ENCODE results near the gene FRMD4A. TPM values are rescaled to one million over a fixed set of nuclear protein-coding genes. Genes with fewer than 3 reads are reported as not detected.

The FRMD4A gene
- polyA plus RNA-seq, 1 of the 3 experiments (the other 2 are of a cell fraction) = 37.7 TPM

DNA sequence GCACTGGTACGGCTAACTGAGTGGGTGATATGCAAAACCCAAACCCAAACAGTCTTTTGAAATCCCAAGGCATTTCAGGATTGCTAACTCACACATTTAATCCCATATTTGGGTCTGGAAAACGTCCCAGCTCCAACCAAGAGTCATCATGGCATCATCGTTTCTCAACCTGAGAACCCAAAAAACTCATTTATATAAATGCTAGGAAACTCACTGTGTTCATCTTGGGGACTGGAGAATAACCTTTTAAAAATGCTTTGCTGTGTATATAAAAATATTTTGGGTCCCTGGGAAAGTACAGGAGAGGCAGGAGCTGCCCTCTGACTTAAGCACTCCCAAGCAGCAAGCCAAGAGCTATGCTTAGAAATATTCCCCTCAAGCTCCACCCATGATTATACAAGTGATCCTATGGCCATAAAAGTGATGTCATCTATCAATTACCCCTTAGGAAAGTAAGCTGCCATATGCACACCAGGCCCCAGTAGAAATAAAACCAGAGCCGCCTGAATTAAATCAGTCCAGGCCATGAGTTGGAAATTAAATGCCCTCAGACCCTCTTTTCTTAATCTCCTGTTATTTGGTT, 352.1 kb downstream of the FRMD4A start (continued):
- TF ChIP-seq NRF1 (IDR thresholded peaks at IDR 0.05; ENCODE audit: low read depth, low read length) (no peak), POLR2AphosphoS5 (IDR thresholded peaks at IDR 0.05; ENCODE audit: low read depth, low read length) (no peak), RFX5 (IDR thresholded peaks at IDR 0.05; ENCODE audit: low read length) (no peak), MEF2A (IDR thresholded peaks at IDR 0.05; ENCODE audit: borderline replicate concordance, low read depth) (no peak), SMC3 (IDR thresholded peaks at IDR 0.05; ENCODE audit: low read depth, low read length) (no peak), YY1 (IDR thresholded peaks at IDR 0.05; ENCODE audit: low read depth) (no peak), FOSL2 (IDR thresholded peaks at IDR 0.05; ENCODE audit: borderline replicate concordance, low read depth) (peak; percentile 36; the same call in 1 of the 2 replicates), RXRA (IDR thresholded peaks at IDR 0.05; ENCODE audit: borderline replicate concordance, low read depth) (no peak), ELF1 (IDR thresholded peaks at IDR 0.05) (no peak), CHD2 (IDR thresholded peaks at IDR 0.05; ENCODE audit: low read length, partially characterized antibody) (peak; percentile 70), RAD21 (IDR thresholded peaks at IDR 0.05; ENCODE audit: low read length) (no peak; the same call in 1 of the 2 replicates), NFIC (IDR thresholded peaks at IDR 0.05; ENCODE audit: borderline replicate concordance) (peak; percentile 34; the same call in 1 of the 2 replicates), EZH2phosphoT487 (IDR thresholded peaks at IDR 0.05; ENCODE audit: borderline replicate concordance, low read depth) (no peak), FOXJ3 (CRISPR knock-in tag; IDR thresholded peaks at IDR 0.05) (no peak), GATA2 (CRISPR knock-in tag; IDR thresholded peaks at IDR 0.05) (peak; percentile 22; the same call in 1 of the 2 replicates)
- TF ChIP-seq, protein P1, sequence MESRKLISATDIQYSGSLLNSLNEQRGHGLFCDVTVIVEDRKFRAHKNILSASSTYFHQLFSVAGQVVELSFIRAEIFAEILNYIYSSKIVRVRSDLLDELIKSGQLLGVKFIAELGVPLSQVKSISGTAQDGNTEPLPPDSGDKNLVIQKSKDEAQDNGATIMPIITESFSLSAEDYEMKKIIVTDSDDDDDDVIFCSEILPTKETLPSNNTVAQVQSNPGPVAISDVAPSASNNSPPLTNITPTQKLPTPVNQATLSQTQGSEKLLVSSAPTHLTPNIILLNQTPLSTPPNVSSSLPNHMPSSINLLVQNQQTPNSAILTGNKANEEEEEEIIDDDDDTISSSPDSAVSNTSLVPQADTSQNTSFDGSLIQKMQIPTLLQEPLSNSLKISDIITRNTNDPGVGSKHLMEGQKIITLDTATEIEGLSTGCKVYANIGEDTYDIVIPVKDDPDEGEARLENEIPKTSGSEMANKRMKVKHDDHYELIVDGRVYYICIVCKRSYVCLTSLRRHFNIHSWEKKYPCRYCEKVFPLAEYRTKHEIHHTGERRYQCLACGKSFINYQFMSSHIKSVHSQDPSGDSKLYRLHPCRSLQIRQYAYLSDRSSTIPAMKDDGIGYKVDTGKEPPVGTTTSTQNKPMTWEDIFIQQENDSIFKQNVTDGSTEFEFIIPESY (IDR thresholded peaks at IDR 0.05; ENCODE audit: borderline replicate concordance, low read depth) = no peak
- TF ChIP-seq, protein P2, sequence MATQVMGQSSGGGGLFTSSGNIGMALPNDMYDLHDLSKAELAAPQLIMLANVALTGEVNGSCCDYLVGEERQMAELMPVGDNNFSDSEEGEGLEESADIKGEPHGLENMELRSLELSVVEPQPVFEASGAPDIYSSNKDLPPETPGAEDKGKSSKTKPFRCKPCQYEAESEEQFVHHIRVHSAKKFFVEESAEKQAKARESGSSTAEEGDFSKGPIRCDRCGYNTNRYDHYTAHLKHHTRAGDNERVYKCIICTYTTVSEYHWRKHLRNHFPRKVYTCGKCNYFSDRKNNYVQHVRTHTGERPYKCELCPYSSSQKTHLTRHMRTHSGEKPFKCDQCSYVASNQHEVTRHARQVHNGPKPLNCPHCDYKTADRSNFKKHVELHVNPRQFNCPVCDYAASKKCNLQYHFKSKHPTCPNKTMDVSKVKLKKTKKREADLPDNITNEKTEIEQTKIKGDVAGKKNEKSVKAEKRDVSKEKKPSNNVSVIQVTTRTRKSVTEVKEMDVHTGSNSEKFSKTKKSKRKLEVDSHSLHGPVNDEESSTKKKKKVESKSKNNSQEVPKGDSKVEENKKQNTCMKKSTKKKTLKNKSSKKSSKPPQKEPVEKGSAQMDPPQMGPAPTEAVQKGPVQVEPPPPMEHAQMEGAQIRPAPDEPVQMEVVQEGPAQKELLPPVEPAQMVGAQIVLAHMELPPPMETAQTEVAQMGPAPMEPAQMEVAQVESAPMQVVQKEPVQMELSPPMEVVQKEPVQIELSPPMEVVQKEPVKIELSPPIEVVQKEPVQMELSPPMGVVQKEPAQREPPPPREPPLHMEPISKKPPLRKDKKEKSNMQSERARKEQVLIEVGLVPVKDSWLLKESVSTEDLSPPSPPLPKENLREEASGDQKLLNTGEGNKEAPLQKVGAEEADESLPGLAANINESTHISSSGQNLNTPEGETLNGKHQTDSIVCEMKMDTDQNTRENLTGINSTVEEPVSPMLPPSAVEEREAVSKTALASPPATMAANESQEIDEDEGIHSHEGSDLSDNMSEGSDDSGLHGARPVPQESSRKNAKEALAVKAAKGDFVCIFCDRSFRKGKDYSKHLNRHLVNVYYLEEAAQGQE (IDR thresholded peaks at IDR 0.05; ENCODE audit: low read depth, low read length) = no peak
- TF ChIP-seq, protein P3, sequence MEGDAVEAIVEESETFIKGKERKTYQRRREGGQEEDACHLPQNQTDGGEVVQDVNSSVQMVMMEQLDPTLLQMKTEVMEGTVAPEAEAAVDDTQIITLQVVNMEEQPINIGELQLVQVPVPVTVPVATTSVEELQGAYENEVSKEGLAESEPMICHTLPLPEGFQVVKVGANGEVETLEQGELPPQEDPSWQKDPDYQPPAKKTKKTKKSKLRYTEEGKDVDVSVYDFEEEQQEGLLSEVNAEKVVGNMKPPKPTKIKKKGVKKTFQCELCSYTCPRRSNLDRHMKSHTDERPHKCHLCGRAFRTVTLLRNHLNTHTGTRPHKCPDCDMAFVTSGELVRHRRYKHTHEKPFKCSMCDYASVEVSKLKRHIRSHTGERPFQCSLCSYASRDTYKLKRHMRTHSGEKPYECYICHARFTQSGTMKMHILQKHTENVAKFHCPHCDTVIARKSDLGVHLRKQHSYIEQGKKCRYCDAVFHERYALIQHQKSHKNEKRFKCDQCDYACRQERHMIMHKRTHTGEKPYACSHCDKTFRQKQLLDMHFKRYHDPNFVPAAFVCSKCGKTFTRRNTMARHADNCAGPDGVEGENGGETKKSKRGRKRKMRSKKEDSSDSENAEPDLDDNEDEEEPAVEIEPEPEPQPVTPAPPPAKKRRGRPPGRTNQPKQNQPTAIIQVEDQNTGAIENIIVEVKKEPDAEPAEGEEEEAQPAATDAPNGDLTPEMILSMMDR (IDR thresholded peaks at IDR 0.05) = no peak
- TF ChIP-seq, protein P4, sequence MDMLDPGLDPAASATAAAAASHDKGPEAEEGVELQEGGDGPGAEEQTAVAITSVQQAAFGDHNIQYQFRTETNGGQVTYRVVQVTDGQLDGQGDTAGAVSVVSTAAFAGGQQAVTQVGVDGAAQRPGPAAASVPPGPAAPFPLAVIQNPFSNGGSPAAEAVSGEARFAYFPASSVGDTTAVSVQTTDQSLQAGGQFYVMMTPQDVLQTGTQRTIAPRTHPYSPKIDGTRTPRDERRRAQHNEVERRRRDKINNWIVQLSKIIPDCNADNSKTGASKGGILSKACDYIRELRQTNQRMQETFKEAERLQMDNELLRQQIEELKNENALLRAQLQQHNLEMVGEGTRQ (IDR thresholded peaks at IDR 0.05; ENCODE audit: borderline replicate concordance, low read depth, low read length) = no peak
- TF ChIP-seq, protein P5, sequence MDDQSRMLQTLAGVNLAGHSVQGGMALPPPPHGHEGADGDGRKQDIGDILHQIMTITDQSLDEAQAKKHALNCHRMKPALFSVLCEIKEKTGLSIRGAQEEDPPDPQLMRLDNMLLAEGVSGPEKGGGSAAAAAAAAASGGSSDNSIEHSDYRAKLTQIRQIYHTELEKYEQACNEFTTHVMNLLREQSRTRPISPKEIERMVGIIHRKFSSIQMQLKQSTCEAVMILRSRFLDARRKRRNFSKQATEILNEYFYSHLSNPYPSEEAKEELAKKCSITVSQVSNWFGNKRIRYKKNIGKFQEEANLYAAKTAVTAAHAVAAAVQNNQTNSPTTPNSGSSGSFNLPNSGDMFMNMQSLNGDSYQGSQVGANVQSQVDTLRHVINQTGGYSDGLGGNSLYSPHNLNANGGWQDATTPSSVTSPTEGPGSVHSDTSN (IDR thresholded peaks at IDR 0.05) = no peak
- TF ChIP-seq, protein P6, sequence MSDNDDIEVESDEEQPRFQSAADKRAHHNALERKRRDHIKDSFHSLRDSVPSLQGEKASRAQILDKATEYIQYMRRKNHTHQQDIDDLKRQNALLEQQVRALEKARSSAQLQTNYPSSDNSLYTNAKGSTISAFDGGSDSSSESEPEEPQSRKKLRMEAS (IDR thresholded peaks at IDR 0.05; ENCODE audit: low read depth) = no peak
